DND-41 (cell line): ENCODE results near the gene PAPPA2.

Experiments
- EZH2 ChIP-seq: IDR thresholded peaks from 3 replicates; pipeline ENCODE4 v1.6.1; 2012; ENCODE audit warnings: borderline replicate concordance, low read depth, mild to moderate bottlenecking, moderate library complexity, low read length, inconsistent platforms; ENCODE audit not compliant: severe bottlenecking
- TF ChIP-seq, protein P1 (sequence below): IDR thresholded peaks from 2 replicates; pipeline ENCODE4 v1.5.1; 2012; ENCODE audit warnings: borderline replicate concordance, low read length, moderate library complexity, mild to moderate bottlenecking; ENCODE audit not compliant: poor library complexity, severe bottlenecking; ENCODE audit errors: extremely low read depth

DNA sequence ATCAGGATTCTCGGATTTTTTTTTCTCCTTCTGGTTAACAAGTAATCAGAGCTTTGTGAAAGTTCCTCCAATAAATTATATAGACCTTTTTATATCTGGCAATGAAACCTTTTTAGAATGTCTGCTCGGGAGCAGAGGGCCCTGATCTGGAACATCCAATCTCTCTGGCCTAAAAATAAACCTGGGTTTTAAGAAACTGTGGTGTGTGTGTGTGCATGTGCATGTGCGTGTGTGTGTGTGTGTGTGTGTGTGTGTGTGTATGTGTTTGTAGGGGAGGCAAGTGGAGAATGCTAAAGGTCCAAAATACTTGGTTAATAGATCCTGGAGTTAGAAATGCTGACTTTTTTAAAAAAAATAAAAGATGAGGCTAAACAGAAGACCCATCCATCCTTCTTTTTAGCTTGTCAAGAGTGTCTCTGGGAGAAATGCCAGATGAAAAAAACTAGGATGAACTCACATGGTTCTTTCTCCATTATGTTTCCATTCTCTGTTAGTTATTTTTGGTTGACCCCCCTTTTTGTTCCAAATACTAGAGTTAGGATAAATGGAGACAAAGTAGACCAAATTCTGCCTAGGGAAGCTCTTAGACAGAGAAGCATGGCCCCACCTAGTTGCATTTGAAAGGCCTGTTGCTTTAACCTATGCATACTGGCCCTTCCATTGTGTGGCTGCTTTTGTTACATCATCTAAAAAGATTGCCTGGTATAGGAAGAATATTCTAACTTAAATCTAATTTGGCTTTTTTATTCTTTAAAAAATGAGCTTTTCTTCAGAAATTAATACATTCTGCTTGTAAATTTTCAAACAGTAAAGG is 175.9 kb downstream of the PAPPA2 start:
- TF ChIP-seq, protein P1, sequence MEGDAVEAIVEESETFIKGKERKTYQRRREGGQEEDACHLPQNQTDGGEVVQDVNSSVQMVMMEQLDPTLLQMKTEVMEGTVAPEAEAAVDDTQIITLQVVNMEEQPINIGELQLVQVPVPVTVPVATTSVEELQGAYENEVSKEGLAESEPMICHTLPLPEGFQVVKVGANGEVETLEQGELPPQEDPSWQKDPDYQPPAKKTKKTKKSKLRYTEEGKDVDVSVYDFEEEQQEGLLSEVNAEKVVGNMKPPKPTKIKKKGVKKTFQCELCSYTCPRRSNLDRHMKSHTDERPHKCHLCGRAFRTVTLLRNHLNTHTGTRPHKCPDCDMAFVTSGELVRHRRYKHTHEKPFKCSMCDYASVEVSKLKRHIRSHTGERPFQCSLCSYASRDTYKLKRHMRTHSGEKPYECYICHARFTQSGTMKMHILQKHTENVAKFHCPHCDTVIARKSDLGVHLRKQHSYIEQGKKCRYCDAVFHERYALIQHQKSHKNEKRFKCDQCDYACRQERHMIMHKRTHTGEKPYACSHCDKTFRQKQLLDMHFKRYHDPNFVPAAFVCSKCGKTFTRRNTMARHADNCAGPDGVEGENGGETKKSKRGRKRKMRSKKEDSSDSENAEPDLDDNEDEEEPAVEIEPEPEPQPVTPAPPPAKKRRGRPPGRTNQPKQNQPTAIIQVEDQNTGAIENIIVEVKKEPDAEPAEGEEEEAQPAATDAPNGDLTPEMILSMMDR: no peak
- TF ChIP-seq EZH2: no peak
